Measurements from ENCODE around the gene MPRIP. TPM values are rescaled to one million over a fixed set of nuclear protein-coding genes. Genes with fewer than 3 reads are reported as not detected.
A peak's percentile ranks its signal among the peaks of the same experiment; 100 is the strongest.

MPRIP gene
- total RNA-seq, 1 donor from 2014 or later = 392 TPM

- DNase-seq (ENCODE audit: low spot score) = no peak
- Mint-ChIP-seq H3K27ac (ENCODE audit: unreplicated experiment) (no peak overlapping the region), H3K27me3 (ENCODE audit: unreplicated experiment) (peaks cover 20% of the 10 kb centered on the region)
Measured at GRCh38 chr17:17167986-17168385, 125.7 kb downstream of the MPRIP start.

GRCh38 chr17:17168401-17168800, 126.1 kb downstream of the MPRIP start:
- Mint-ChIP-seq H3K27ac (ENCODE audit: unreplicated experiment) (peak overlapping the region; percentile 41), H3K9me3 (ENCODE audit: unreplicated experiment) (no peaks in the 10 kb centered on the region), H3K36me3 (ENCODE audit: low read depth, unreplicated experiment) (peaks cover 64% of the 10 kb centered on the region), H3K27me3 (ENCODE audit: unreplicated experiment) (peaks cover 20% of the 10 kb centered on the region), H3K4me1 (ENCODE audit: unreplicated experiment) (peaks cover 7% of the 10 kb centered on the region), H3K4me3 (ENCODE audit: unreplicated experiment) (peak overlapping the region; percentile 76)
- no peak for TF ChIP-seq CTCF (IDR thresholded peaks at IDR 0.05; ENCODE audit: unreplicated experiment)
- DNase-seq (ENCODE audit: low spot score) = no peak

More at GRCh38 chr17:17167986-17168385, 125.7 kb downstream of the MPRIP start:
- Mint-ChIP-seq H3K4me3 (ENCODE audit: unreplicated experiment) (no peak overlapping the region), H3K36me3 (ENCODE audit: low read depth, unreplicated experiment) (peaks cover 62% of the 10 kb centered on the region), H3K9me3 (ENCODE audit: unreplicated experiment) (no peaks in the 10 kb centered on the region), H3K4me1 (ENCODE audit: unreplicated experiment) (peaks cover 11% of the 10 kb centered on the region)
- no peak for TF ChIP-seq CTCF (IDR thresholded peaks at IDR 0.05; ENCODE audit: unreplicated experiment)

- no peak overlapping the region for H3K4me3 Mint-ChIP-seq (ENCODE audit: unreplicated experiment)
- no peaks in the 10 kb centered on the region for H3K9me3 Mint-ChIP-seq (ENCODE audit: unreplicated experiment)
- H3K4me1 Mint-ChIP-seq (ENCODE audit: unreplicated experiment) = peaks cover 4% of the 10 kb centered on the region
- DNase-seq (ENCODE audit: low spot score) = no peak
- H3K36me3 Mint-ChIP-seq (ENCODE audit: low read depth, unreplicated experiment) = peaks cover 66% of the 10 kb centered on the region
- no peak overlapping the region for H3K27ac Mint-ChIP-seq (ENCODE audit: unreplicated experiment)
- peaks cover 21% of the 10 kb centered on the region for H3K27me3 Mint-ChIP-seq (ENCODE audit: unreplicated experiment)
- TF ChIP-seq CTCF (IDR thresholded peaks at IDR 0.05; ENCODE audit: unreplicated experiment) = no peak
Measured at GRCh38 chr17:17169396-17169795, 127.1 kb downstream of the MPRIP start.

- no peak for TF ChIP-seq CTCF (IDR thresholded peaks at IDR 0.05; ENCODE audit: unreplicated experiment)
- Mint-ChIP-seq H3K27ac (ENCODE audit: unreplicated experiment) (no peak overlapping the region), H3K4me1 (ENCODE audit: unreplicated experiment) (peaks cover 4% of the 10 kb centered on the region), H3K9me3 (ENCODE audit: unreplicated experiment) (no peaks in the 10 kb centered on the region), H3K36me3 (ENCODE audit: low read depth, unreplicated experiment) (peaks cover 60% of the 10 kb centered on the region), H3K27me3 (ENCODE audit: unreplicated experiment) (peaks cover 15% of the 10 kb centered on the region), H3K4me3 (ENCODE audit: unreplicated experiment) (peak overlapping the region; percentile 28)
- DNase-seq (ENCODE audit: low spot score) = no peak
Measured at GRCh38 chr17:17170346-17170985, 128.2 kb downstream of the MPRIP start.

- no peak for TF ChIP-seq CTCF (IDR thresholded peaks at IDR 0.05; ENCODE audit: unreplicated experiment)
- Mint-ChIP-seq H3K9me3 (ENCODE audit: unreplicated experiment) (no peaks in the 10 kb centered on the region), H3K4me1 (ENCODE audit: unreplicated experiment) (peaks cover 4% of the 10 kb centered on the region), H3K27me3 (ENCODE audit: unreplicated experiment) (peaks cover 15% of the 10 kb centered on the region), H3K27ac (ENCODE audit: unreplicated experiment) (peak overlapping the region; percentile 57), H3K4me3 (ENCODE audit: unreplicated experiment) (no peak overlapping the region), H3K36me3 (ENCODE audit: low read depth, unreplicated experiment) (peaks cover 59% of the 10 kb centered on the region)
- no peak for DNase-seq (ENCODE audit: low spot score)
Measured at GRCh38 chr17:17171186-17171585, 128.9 kb downstream of the MPRIP start.
